Measurements from ENCODE around the gene ERI3.

ERI3 gene

DNA sequence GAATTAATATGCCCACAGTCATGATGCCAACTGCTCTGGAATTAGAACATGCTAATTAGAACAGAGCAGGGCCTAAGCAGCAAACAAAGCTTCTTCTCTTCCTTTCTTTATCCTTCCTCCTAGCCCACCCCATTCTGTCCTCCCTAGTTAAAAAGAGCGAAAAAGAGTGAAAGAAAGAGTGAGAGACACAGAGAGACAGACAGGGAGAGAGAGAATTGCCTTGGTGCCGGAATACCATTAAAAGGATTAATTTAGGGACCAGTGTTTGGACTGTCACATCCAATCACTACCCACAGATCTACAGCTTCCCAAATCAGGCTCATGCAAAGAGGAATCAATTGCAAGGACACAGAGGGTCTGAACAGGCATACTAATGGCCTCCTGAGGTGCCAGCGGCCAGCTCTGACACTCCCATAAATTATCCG, 7.0 kb downstream of the ERI3 start:
- no peak for DNase-seq

- no peak for DNase-seq
Measured at GRCh38 chr1:44347280-44347679, 7.8 kb downstream of the ERI3 start.

DNA sequence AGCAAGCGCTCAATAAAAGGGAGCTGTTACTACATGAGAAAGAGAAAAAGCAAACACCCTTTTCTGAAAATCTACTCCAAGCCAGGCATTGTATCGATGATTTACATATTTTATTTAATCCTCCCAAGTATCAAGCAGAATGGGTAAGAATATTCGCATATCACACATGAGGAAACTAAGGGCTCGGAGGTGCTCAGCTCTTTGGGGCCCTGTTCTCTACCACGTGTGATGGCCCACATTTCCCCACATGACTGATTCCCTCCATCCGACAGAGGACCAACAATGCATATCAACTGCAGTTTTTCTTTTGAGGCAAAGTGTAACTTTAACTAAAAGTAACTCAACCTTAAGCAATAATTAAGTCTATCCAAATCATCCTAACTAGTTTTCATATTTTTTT, 8.2 kb downstream of the ERI3 start:
- no peak for DNase-seq

GRCh38 chr1:44346184-44346583, 8.9 kb downstream of the ERI3 start:
- DNase-seq: no peak

DNA sequence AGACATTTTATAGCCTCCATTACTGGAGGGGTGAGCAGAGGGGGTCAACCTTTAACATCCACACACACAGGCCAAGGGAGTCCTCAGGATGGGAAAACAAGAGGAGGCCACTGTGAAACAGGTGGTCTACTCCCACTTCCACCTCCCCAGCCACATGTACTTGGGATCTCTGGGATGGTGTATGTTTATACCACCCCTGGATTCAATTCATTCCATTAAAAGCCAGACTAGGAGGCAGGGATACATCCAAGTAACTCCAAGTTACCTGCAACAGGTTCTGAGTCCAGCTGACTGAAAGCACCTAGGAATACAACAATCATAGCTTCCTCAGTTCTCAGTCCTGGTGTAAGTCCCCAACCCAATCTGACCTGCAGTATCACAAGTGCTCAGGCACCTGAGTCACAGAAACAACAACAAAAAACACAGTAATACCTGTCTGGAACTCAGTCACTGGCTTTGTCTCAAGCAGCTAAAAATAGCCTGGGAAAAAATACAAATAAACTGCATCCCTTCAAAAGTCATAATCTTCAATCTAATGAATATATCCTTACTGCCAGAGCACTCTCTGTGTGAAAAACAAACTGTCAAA, 9.8 kb downstream of the ERI3 start:
- DNase-seq: no peak

- DNase-seq: no peak
Measured at GRCh38 chr1:44339731-44340130, 15.3 kb downstream of the ERI3 start.

GRCh38 chr1:44338136-44338535, 16.9 kb downstream of the ERI3 start:
- no peak for DNase-seq

DNA sequence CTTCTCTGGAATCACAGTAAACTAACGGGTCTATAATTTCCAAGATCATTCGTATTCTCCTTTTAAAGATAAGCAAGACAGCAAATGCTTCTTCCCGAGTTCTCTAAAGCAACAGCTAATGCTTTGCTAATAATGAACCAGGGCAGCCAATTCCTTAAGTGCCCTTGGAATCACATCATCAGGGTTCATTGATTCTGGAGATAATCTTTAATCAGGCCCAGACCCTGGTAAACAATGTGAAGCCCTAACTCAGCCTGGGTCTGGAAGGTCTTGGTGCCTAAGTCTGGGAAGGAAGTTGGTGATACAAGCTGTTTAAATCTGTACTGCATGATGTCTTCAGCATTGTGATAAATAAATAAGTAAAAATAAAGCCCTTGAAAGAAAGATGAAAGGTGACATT, 18.4 kb downstream of the ERI3 start:
- no peak for DNase-seq

DNA sequence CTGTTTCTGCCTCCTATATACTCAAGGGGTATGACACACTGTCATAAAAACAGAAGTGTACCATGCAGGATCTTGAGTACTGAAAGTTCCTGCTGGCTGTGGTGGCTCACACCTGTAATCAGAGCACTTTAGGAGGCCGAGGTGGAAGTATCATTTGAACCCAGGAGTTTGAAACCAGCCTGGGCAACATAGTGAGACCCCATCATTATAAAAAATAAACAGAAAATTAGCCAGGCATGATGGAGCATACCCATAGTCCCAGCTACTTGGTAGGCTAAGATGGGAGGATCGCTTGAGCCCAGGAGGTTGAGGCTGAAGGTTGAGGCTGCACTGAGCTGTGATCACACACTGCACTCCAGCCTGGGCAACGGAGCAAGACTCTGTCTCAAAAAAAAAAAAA, 20.1 kb downstream of the ERI3 start:
- no peak for DNase-seq

- no peak for DNase-seq
Measured at GRCh38 chr1:44333376-44333775, 21.7 kb downstream of the ERI3 start.

DNA sequence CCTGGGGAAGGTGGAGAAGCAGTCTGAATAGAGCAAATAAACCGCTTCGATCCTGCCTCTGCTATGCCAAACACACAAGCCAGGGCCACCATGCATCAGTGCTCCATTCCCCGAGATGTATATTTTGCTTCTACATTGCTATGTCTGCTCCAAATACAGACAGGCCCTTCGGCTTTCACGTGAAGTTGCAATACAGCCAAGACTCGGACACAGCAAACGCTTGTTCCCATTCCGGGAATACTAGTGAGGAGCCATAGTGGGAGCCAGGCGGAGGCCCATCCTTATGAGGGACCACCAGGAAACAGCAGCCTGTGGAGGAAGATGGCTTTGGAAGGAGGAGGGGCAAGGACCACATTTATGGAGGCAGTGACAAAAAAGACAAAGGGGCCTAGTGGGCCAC, 22.6 kb downstream of the ERI3 start:
- no peak for DNase-seq

DNA sequence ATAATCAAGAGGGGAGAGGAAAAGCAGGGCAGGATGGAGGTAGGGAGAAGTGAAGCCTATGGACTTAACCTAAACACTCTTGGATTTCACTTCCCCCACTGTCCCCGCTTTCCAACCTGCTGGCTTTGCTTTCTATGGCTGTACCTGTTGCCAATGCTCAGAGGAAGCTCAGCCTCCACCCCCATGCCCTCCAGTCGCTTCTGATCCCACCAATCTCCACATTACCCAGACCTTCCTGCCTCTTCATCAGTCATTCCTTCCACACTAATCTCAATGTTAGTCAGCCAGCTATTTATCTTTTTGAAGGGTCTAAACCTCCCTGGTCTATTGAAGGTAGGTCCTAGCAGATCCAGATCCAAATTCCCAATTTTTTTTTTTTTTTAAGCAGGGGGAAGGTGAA, 24.1 kb downstream of the ERI3 start:
- DNase-seq: no peak

DNA sequence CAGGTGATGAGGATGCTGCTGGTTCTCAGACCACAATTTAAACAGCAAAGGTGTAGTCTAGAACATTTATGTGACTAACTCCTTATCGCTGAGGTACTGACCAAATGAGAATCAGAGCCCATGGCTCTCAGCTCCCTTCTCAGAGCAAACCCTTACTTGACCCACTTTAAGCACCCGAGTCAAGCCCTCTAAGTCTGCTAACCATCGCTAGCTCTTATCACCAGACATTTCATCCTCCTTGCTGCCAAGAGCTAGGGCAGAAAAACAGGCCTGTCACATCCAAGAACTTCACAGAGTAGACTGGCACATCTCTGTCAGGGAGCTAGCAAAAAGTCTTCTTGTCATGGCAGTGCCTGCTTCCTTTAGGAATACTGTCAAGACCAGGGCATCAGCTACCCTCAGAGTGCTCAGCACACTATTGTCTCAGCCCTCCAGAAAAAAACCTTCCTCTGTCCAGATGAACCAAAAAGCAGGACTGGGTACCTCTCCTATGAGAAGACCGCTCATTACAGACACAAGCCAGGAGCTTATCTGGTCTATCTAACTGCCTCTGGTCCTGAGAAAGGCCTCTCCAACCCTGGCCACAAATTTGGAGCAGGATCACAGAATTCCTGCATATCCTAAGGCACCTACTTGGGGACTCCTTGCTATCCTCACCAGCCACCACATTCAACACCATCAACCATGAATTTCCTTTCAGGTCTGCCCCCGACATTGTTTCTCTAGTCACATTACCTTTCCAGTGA, 26.2 kb downstream of the ERI3 start:
- DNase-seq: no peak

- no peak for DNase-seq
Measured at GRCh38 chr1:44327679-44328491, 27.2 kb downstream of the ERI3 start.

DNA sequence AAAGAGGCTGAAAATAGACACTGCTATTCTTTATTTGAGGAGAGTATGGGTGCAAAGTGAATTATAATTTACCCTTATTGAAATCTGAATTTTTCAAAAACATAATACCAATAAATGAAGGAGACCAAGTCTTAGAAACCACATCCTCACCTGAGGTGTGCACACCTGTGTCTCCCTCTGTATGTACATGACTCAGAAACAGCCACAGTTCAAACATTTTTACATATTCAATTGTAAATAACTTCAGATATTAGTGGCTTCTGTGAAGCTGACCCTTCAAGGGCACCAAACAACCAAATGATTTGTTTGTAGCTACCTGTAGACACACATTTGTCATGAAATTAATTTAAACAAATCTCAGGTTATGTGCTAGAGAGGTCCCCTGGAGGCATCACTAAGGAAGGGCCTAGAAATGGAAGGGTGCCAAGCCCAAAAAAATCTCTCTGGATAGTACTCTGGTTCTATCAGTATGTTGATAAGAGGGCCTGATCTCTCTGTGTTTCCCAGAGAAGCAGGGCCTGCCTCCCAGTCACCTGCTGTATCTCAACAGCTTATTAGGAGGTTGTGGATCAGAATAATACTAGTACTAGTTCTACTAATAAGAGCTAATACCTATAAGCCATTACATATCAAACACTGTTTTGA, 28.1 kb downstream of the ERI3 start:
- no peak for DNase-seq

DNA sequence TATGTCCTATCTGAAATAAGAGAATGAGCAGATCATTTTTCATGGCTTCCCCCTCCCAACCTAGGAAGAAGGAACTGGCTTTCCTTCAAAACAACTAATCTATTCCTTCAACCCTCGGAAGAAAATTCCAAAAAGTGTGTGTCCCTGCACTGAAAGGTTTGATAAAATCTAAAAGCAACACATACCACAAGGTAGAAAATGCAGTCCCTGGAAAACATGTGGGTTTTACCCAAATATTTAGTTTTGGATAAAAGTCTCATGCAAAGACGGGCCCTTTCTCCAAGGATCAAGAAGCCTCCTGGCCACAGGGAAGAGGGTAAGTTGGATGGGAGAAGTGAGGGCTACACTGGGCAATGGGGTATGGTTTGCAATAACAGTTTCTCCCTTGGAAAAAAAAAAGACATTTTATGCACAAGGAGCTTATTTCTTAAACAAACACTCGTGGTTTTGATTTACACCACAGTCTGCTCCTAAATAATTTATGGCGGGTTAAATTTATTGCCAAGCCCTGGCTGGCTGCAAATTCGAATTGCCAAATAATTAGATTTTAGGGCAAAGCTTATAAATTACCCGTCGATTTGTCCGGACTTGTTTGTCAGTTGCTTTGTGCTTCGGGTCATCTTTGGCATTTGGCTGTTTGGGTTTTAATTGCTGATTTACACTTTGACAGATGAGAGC, 28.9 kb downstream of the ERI3 start:
- DNase-seq: no peak

DNA sequence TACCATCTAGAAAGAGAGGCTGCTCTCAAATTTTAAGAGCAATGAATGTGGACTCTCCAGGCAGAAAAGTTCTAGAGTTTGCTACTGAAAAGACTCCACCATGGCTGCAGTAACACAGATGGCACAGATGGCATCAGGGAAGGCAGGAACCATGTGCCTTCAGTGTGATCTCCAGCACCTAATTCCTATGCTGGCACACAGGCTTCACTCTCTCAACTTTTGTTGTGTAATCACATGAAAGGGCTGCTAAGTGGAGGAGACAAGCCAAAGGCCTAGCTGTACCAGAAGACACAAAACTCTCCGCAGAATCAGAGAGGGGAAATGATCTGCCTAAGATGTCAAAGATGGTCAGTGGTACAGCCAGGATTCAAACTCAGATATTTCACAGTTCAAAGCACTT, 31.1 kb downstream of the ERI3 start:
- no peak for DNase-seq

- no peak for DNase-seq
Measured at GRCh38 chr1:44322367-44322766, 32.7 kb downstream of the ERI3 start.

DNA sequence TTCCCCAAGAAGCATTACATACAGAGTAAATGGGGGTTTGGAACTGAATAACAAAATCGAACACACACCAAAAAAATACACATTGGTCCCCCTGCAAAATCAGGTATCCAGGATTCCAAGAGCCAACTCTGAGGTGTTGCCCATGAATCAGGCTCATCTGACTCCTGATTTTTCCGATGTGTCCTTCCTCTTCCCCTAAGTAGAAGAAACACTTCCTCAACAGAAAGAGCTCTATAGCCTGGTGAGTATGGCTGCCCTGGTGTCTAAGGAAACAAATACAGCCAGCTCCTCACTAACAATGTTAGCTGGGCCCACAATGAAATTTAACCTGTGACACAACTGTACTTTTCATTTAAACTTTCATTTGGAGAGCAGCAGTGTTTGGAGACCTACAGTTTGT, 33.6 kb downstream of the ERI3 start:
- no peak for DNase-seq

DNA sequence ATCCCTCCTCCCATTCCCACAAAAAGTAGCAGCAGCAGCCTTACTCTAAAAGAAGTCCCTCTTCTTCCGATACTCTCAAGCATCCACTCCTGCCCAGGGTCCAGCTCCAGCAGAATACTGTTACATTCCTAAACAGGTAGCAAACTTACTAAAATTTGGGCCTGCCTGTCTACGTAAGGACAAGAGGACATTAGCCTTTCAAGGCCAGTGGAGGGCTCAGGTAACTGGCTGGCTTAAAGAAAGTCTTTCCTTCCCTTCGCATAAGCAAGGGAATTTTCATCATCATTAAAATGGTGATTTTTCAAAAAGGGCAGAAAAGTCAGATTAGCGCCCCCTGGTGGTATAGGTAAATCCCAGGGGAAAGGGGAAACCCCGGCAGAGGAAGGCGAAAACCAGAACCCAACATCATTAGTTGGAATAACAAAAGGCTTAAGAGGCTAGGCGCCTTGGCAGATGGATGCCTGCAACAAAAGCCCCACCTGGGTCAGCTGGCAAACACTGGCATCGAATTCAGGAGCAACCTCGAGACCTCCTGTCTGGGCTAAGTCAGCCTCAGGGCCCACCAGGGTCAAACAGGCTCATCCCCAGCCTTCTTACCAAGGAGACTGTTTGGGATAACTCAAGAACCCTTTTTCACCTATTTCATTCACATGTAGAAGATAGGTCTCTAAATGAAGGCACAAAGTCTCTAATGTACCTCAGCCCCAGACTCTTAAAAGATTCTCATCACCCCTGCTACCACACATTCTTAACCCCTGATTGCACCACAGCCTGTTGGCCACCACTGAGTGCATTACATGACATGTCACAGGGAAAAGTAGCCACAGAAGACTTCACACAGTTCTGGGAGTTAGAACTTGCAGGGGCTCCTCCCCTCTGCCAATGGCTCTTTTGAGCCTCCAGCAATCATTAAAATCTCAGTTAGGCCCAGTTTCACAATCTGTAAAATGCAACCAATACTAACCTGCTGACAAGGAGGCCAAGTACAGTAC, 36.7 kb downstream of the ERI3 start:
- peak; percentile 77 for DNase-seq

DNA sequence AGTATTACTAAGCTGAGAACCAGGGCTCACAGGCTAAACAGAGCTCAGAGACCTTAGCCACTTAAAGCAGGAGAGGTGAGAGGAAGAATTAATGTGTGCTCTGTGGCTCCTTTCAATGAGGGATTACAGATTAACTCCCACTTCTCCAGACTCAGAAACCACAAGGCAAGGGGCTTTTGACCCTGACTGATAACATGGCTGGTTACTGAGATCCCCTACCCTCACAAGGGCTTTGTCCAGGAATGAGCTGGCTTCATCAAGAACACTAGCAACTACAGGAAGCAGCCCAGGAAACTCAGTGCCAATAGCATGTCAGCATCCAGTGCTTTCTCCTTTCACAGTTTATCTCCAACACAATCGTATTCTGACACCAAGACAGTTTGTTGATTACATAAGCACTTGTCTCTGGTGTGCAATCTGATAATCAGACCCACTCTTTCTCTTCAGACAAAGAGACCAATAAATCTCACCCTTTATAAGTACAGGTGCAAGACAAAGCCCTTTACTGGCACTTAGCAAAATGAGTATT, 38.8 kb downstream of the ERI3 start:
- peak; percentile 75 for DNase-seq

Data from hematopoietic multipotent progenitor cell treated with erythropoietin and hydrocortisone succinate and interleukin-3 and kit ligand, for 4 days (in vitro differentiated cells).